ENCODE measurements around the gene UBN1.

GRCh38 chr16:4839942-4840341, 7.3 kb upstream of the UBN1 start:
- TF ChIP-seq TAF1 (IDR thresholded peaks at IDR 0.05; ENCODE audit: borderline replicate concordance, insufficient read depth, low read length): no peak
- TF ChIP-seq POLR2AphosphoS5 (IDR thresholded peaks at IDR 0.05; ENCODE audit: low read depth, low read length): no peak
- no peak for TF ChIP-seq SIN3A (IDR thresholded peaks at IDR 0.05; ENCODE audit: borderline replicate concordance, insufficient read depth, low read length)
- TF ChIP-seq, protein P1, sequence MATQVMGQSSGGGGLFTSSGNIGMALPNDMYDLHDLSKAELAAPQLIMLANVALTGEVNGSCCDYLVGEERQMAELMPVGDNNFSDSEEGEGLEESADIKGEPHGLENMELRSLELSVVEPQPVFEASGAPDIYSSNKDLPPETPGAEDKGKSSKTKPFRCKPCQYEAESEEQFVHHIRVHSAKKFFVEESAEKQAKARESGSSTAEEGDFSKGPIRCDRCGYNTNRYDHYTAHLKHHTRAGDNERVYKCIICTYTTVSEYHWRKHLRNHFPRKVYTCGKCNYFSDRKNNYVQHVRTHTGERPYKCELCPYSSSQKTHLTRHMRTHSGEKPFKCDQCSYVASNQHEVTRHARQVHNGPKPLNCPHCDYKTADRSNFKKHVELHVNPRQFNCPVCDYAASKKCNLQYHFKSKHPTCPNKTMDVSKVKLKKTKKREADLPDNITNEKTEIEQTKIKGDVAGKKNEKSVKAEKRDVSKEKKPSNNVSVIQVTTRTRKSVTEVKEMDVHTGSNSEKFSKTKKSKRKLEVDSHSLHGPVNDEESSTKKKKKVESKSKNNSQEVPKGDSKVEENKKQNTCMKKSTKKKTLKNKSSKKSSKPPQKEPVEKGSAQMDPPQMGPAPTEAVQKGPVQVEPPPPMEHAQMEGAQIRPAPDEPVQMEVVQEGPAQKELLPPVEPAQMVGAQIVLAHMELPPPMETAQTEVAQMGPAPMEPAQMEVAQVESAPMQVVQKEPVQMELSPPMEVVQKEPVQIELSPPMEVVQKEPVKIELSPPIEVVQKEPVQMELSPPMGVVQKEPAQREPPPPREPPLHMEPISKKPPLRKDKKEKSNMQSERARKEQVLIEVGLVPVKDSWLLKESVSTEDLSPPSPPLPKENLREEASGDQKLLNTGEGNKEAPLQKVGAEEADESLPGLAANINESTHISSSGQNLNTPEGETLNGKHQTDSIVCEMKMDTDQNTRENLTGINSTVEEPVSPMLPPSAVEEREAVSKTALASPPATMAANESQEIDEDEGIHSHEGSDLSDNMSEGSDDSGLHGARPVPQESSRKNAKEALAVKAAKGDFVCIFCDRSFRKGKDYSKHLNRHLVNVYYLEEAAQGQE (IDR thresholded peaks at IDR 0.05; ENCODE audit: insufficient read depth in 1 of 2, low read depth in 2 of 2, low read length in 2 of 2): no peak
- no peak for TF ChIP-seq FOXP2 (optimal IDR thresholded peaks at IDR 0.05; ENCODE audit: borderline replicate concordance, extremely low read depth, extremely low read length, insufficient read depth)

Measured in PFSK-1 (cell line).